ENCODE measurements around the gene PPP1R16B. TPM values are rescaled to one million over a fixed set of nuclear protein-coding genes. Genes with fewer than 3 reads are reported as not detected.

Gene PPP1R16B
- total and polyA plus RNA-seq, 4 donors, result 2.6 to 15.0 (median 7.1) TPM

DNA sequence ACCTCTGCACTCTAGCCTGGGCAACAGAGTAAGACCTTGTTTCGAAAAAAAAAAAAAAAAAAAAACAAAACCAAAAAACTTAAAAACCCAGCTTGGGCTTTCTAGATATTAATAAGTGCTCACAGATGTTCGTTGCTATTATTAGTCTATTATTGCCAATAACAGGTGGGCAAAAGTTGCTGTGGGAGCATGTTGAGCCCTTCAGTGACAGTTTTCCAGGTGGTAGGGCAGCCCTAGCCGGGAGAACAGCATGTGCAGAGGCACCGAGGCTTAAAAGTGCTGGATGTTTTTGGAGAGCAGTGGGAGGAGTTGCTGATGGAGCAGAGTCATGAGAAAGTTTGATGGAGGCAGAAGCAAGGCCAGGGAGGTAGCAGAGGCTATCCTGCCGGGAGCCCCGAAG is 4.4 kb downstream of the PPP1R16B start:
- Histone ChIP-seq H3K9ac (ENCODE audit: insufficient read depth in 1 of 2, low read length in 2 of 2) (no peak overlapping the region), H3K36me3 (ENCODE audit: control insufficient read depth in 4 of 4, insufficient read depth in 4 of 4, low read length in 4 of 4) (peaks cover 0 to 1% (median 0%) of the 10 kb centered on the region in 4 donors), H3K27me3 (ENCODE audit: control insufficient read depth in 3 of 3, insufficient read depth in 3 of 3, low read length in 2 of 3) (peaks cover 0 to 46% (median 27%) of the 10 kb centered on the region in 3 donors), H3K4me3 (no peak overlapping the region), H3K27ac (ENCODE audit: low read depth in 1 of 2, low read length in 1 of 2) (no peak overlapping the region), H3K9me3 (ENCODE audit: control insufficient read depth in 4 of 4, insufficient read depth in 3 of 4, low read length in 3 of 4) (peaks cover 0 to 6% (median 0%) of the 10 kb centered on the region in 4 donors), H3K4me1 (ENCODE audit: control insufficient read depth in 5 of 5, insufficient read depth in 5 of 5, low read length in 5 of 5) (peaks cover 0 to 34% (median 0%) of the 10 kb centered on the region in 5 donors)
- 65 to 66% methylated on average over 6 of the region's 6 CpGs for WGBS, 2 donors
- DNase-seq (no peak), ATAC-seq (ENCODE audit: insufficient read depth, low FRiP score) (no peak)
- TF ChIP-seq, protein P1, sequence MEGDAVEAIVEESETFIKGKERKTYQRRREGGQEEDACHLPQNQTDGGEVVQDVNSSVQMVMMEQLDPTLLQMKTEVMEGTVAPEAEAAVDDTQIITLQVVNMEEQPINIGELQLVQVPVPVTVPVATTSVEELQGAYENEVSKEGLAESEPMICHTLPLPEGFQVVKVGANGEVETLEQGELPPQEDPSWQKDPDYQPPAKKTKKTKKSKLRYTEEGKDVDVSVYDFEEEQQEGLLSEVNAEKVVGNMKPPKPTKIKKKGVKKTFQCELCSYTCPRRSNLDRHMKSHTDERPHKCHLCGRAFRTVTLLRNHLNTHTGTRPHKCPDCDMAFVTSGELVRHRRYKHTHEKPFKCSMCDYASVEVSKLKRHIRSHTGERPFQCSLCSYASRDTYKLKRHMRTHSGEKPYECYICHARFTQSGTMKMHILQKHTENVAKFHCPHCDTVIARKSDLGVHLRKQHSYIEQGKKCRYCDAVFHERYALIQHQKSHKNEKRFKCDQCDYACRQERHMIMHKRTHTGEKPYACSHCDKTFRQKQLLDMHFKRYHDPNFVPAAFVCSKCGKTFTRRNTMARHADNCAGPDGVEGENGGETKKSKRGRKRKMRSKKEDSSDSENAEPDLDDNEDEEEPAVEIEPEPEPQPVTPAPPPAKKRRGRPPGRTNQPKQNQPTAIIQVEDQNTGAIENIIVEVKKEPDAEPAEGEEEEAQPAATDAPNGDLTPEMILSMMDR (IDR thresholded peaks at IDR 0.05; ENCODE audit: control extremely low read depth, extremely low read depth), result no peak

DNA sequence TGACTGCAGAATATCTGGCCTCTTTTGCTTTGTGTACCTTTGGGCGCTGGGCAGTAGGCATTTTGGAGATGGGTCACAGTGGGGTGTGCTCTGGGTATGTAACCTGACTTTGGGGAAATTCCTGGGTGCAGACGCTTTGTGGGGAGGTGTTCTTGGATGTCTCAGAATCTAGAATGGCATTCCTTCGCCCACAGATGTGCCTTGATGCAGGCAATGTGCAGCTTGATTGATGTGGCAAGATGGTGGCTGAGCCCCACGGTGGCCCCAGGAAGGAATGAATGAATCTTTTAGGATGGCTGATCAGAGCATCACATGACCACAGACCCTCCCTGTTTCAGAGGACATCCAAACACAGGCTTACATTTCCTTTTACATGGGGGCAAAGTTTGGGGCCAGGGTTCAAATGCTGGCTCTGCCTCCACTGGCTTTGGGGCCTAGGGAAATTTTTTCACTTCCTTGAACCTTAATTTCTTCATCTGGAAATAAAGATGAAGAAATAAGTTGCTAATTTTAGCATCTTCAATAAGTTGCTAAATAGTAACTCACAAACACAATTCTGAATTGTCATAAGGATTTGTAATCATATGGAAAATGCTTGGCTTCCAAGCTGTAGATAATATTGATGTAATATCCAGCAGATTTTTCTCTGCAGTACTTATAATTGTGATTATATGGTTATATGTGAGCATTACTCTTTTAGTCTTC is 5.6 kb downstream of the PPP1R16B start:
- TF ChIP-seq, protein P1 (IDR thresholded peaks at IDR 0.05; ENCODE audit: control extremely low read depth, extremely low read depth), result no peak
- Histone ChIP-seq H3K9ac (ENCODE audit: insufficient read depth in 1 of 2, low read length in 2 of 2) (no peak overlapping the region), H3K27ac (ENCODE audit: low read depth in 1 of 2, low read length in 1 of 2) (no peak overlapping the region), H3K36me3 (ENCODE audit: control insufficient read depth in 4 of 4, insufficient read depth in 4 of 4, low read length in 4 of 4) (peaks cover 0 to 1% (median 0%) of the 10 kb centered on the region in 4 donors), H3K4me1 (ENCODE audit: control insufficient read depth in 5 of 5, insufficient read depth in 5 of 5, low read length in 5 of 5) (peaks cover 0 to 28% (median 0%) of the 10 kb centered on the region in 5 donors), H3K9me3 (ENCODE audit: control insufficient read depth in 4 of 4, insufficient read depth in 3 of 4, low read length in 3 of 4) (peaks cover 0 to 6% (median 0%) of the 10 kb centered on the region in 4 donors), H3K27me3 (ENCODE audit: control insufficient read depth in 3 of 3, insufficient read depth in 3 of 3, low read length in 2 of 3) (peaks cover 0 to 42% (median 27%) of the 10 kb centered on the region in 3 donors), H3K4me3 (no peak overlapping the region)
- no peak for DNase-seq
- 77 to 78% methylated on average over 4 of the region's 4 CpGs for WGBS, 2 donors
- no peak for ATAC-seq (ENCODE audit: insufficient read depth, low FRiP score)

DNA sequence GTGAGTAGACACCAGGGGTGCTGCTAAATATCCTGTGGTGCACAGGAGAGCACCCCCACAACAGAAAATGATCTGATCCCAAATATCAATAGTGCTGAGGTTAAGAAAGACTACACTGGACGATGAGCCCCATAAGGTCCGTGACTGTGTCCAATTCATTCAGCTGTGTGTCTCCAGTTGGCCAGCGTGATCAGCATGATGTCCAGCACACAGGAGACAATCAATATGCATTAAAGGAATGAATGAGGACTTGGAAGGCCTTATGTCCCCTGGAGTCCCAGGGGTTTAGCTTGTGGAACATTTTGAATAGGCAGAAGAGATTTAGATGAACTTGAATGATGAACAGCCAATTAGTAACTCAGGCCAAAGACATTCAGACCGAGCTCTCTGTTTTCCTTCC is 6.3 kb downstream of the PPP1R16B start:
- H3K27ac ChIP-seq (ENCODE audit: low read depth in 1 of 2, low read length in 1 of 2), result no peak overlapping the region
- peaks cover 0 to 1% (median 0%) of the 10 kb centered on the region in 4 donors for H3K36me3 ChIP-seq (ENCODE audit: control insufficient read depth in 4 of 4, insufficient read depth in 4 of 4, low read length in 4 of 4)
- H3K9me3 ChIP-seq (ENCODE audit: control insufficient read depth in 4 of 4, insufficient read depth in 3 of 4, low read length in 3 of 4), result peaks cover 0 to 5% (median 0%) of the 10 kb centered on the region in 4 donors
- H3K4me1 ChIP-seq (ENCODE audit: control insufficient read depth in 5 of 5, insufficient read depth in 5 of 5, low read length in 5 of 5), result peaks cover 0 to 21% (median 0%) of the 10 kb centered on the region in 5 donors
- ATAC-seq (ENCODE audit: insufficient read depth, low FRiP score) (no peak), DNase-seq (no peak)
- no peak overlapping the region for H3K4me3 ChIP-seq
- TF ChIP-seq, protein P1 (IDR thresholded peaks at IDR 0.05; ENCODE audit: control extremely low read depth, extremely low read depth), result no peak
- 70 to 72% methylated on average over 4 of the region's 4 CpGs for WGBS, 2 donors
- H3K27me3 ChIP-seq (ENCODE audit: control insufficient read depth in 3 of 3, insufficient read depth in 3 of 3, low read length in 2 of 3), result peaks cover 0 to 42% (median 27%) of the 10 kb centered on the region in 3 donors
- H3K9ac ChIP-seq (ENCODE audit: insufficient read depth in 1 of 2, low read length in 2 of 2), result no peak overlapping the region

Measured in lung (tissue), 12 donors.